ENCODE data around the gene C1orf35.

Gene C1orf35

DNA sequence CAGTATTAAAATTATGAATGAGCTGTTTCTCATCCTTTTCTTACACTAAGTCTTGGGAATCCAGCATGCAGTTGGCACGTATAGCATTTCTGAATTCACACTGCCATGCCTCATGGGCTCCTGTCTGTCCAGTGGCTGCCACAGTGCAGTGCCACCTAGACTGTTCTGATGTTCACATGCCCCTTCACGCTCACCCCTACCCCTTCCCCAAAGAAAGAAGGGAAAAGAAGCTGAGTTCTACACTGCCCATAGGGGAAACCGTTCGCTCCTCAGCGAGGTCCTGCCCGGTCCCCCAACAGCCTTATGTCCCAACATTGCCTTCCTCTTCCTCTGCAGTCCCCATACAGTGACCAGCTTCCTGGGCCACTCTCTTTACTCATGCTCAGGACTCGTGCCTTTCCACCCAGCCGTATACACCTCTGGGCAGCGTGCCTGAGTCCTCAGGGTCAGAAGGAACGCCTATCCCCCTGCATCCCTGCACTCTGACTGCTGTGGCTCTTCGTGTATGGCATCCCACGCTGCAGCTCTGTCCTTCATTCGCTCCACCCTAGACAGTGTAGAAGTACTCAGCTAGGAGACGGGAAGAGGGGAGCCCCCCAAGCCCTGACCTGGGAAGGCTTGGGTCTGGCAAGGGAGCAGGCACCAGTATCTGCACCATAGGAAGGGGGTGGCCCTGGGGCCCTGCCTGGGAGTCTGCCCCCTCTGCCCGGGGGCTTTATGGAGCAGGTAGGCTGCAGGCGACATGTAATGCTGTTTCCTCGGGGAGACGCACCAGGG is 44.8 kb downstream of the C1orf35 start:
- Histone ChIP-seq H3K4me1 (no peaks in the 10 kb centered on the region), H3K27me3 (peaks cover 0 to 18% (median 6%) of the 10 kb centered on the region in 11 experiments; a peak in 9 of 22 replicates), H4K20me1 (no peaks in the 10 kb centered on the region; a peak in 1 of 22 replicates), H3K27ac (no peak overlapping the region), H3K9ac (no peak overlapping the region), H3K9me3 (replicated peaks in 1 of 11) (peaks cover 0 to 21% (median 9%) of the 10 kb centered on the region in 11 experiments; a peak in 11 of 22 replicates), H3K36me3 (no peaks in the 10 kb centered on the region), H3K4me2 (no peak overlapping the region), H3K4me3 (no peak overlapping the region)
- no peak for TF ChIP-seq Cebpa-rat (IDR thresholded peaks at IDR 0.05)

Data from BLaER1 treated with 17β-estradiol and CSF1 and Interleukin-3, amounts not matched to agents 10 nM and 100 nM (cell line).